HepG2 (cell line): ENCODE results near the gene NOA1.

Source experiments
- BRCA1 ChIP-seq: sonication (generic); formaldehyde crosslinking; IDR thresholded peaks from 2 replicates; pipeline ENCODE4 v1.4.0; 2020; ENCODE audit warnings: missing genetic modification reagents
- CTCF ChIP-seq: sonication (generic); formaldehyde crosslinking; IDR thresholded peaks from 2 replicates; pipeline ENCODE4 v1.5.0; 2020; ENCODE audit warnings: mild to moderate bottlenecking, missing genetic modification reagents, moderate library complexity
- GLMP ChIP-seq: sonication (generic); formaldehyde crosslinking; IDR thresholded peaks from 2 replicates; pipeline ENCODE4 v1.9.0; 2021; ENCODE audit warnings: missing genetic modification reagents, mild to moderate bottlenecking, borderline replicate concordance
- GTF2F1 ChIP-seq: fragments of 150-350 bp; IDR thresholded peaks from 2 replicates; pipeline ENCODE4 v1.6.1; 2014; ENCODE audit warnings: low read length
- MAX ChIP-seq: IDR thresholded peaks from 2 replicates; pipeline ENCODE4 v1.6.1; 2012; ENCODE audit warnings: inconsistent platforms
- NR3C1 ChIP-seq: sonication (generic); formaldehyde crosslinking; IDR thresholded peaks from 2 replicates; pipeline ENCODE4 v1.4.0; 2020; ENCODE audit warnings: missing genetic modification reagents
- PHF20 ChIP-seq: sonication (generic); formaldehyde crosslinking; IDR thresholded peaks from 2 replicates; pipeline ENCODE4 v1.5.0; 2020; ENCODE audit warnings: mild to moderate bottlenecking, missing genetic modification reagents
- REST ChIP-seq, 2 experiments: IDR thresholded peaks; 2 replicates each; pipeline ENCODE4 v1.6.1; 2011 to 2012; ENCODE audit warnings: low read length in 2 of 2, borderline replicate concordance in 1 of 2, low read depth in 1 of 2, mild to moderate bottlenecking in 1 of 2, moderate library complexity in 1 of 2
- SKIL ChIP-seq: sonication (generic); formaldehyde crosslinking; IDR thresholded peaks from 2 replicates; pipeline ENCODE4 v1.8.0; 2022; ENCODE audit warnings: missing genetic modification reagents, mild to moderate bottlenecking, moderate library complexity, borderline replicate concordance
- SMAD1 ChIP-seq: sonication (generic); formaldehyde crosslinking; IDR thresholded peaks from 2 replicates; pipeline ENCODE4 v1.4.0; 2020; ENCODE audit warnings: missing genetic modification reagents, low read depth, mild to moderate bottlenecking, borderline replicate concordance
- TAF1 ChIP-seq: sonication (generic); formaldehyde crosslinking; IDR thresholded peaks from 2 replicates; pipeline ENCODE4 v1.4.0; 2020; ENCODE audit warnings: missing genetic modification reagents
- TOPORS ChIP-seq: sonication (generic); formaldehyde crosslinking; IDR thresholded peaks from 2 replicates; pipeline ENCODE4 v1.8.0; 2023; ENCODE audit warnings: mild to moderate bottlenecking, missing genetic modification reagents
- ZNF710 ChIP-seq: sonication (generic); formaldehyde crosslinking; IDR thresholded peaks from 2 replicates; pipeline ENCODE4 v1.5.0; 2020; ENCODE audit warnings: mild to moderate bottlenecking, missing genetic modification reagents, borderline replicate concordance
- ZNF713 ChIP-seq: sonication (generic); formaldehyde crosslinking; IDR thresholded peaks from 2 replicates; pipeline ENCODE4 v1.4.0; 2020; ENCODE audit warnings: mild to moderate bottlenecking, missing genetic modification reagents

- TF ChIP-seq TOPORS (CRISPR knock-in tag) (no peak), CTCF (CRISPR knock-in tag) (no peak), GTF2F1 (no peak), ZNF713 (no peak), TAF1 (CRISPR knock-in tag) (no peak), SMAD1 (no peak), SKIL (CRISPR knock-in tag) (no peak), ZNF710 (CRISPR knock-in tag) (no peak), MAX (no peak), NR3C1 (CRISPR knock-in tag) (no peak), GLMP (CRISPR knock-in tag) (no peak), PHF20 (no peak), BRCA1 (CRISPR knock-in tag) (no peak), REST (IDR thresholded peaks at IDR 0.05; ENCODE audit: borderline replicate concordance in 1 of 2, low read depth in 1 of 2, low read length in 2 of 2) (no peak)
Measured at GRCh38 chr4:56959100-56959499, 18.3 kb downstream of the NOA1 start.
